GM12878 (cell line): ENCODE data around the gene TMEM39B. TPM values are rescaled to one million over a fixed set of nuclear protein-coding genes. Genes with fewer than 3 reads are reported as not detected.
"Not testable (repeated sequence)": the region's sequence is repeated elsewhere in the genome, so short reads cannot be mapped to it uniquely, and the experiment has no call there.

Source experiments
- ATAC-seq: fragments of 200-7000 bp; cut with Tn5 transposase; 3 replicates; pipeline ENCODE4 v1.9.1; 2020; ENCODE audit warnings: mild to moderate bottlenecking, moderate library complexity
- BruUV-seq: library from RNA; stranded (reverse); fragments of 400-500 nt; replicated peaks from 2 replicates; lab custom pipeline; 2021; lab: Mats Ljungman, UMichigan
- CTCF ChIA-PET: fragments of 300-600 bp; sonication (Branson Sonifier 250); formaldehyde crosslinking; extraction: SDS; loops from one replicate; lab custom pipeline; 2021; ENCODE audit warnings: inconsistent platforms; lab: Yijun Ruan, JAX
- POLR2A ChIA-PET: fragments of 350-600 bp; formaldehyde crosslinking; extraction: SDS; loops from one replicate; lab custom pipeline; 2021; ENCODE audit warnings: inconsistent platforms; lab: Charles Lee
- RAD21 ChIA-PET: fragments of 300-600 bp; sonication (Branson Sonifier 250); formaldehyde crosslinking; loops from one replicate; lab custom pipeline; 2023; ENCODE audit warnings: antibody characterized with exemption; ENCODE audit not compliant: unreplicated experiment; lab: Charles Lee
- SMC1A ChIA-PET: fragments of 300-600 bp; sonication (Branson Sonifier 250); formaldehyde crosslinking; loops from one replicate; lab custom pipeline; 2023; ENCODE audit not compliant: unreplicated experiment, uncharacterized antibody; lab: Charles Lee
- DNase-seq: peaks from one replicate; pipeline ENCODE4 v3.0.0-alpha.2; 2011; ENCODE audit warnings: low read depth, low spot score
- FAIRE-seq: peaks from 3 replicates; lab custom pipeline; 2011; peaks lifted over from hg19 to GRCh38; lab: Jason Lieb, UNC
- H2AFZ ChIP-seq: 2 replicates; pipeline ENCODE4 v1.6.0; 2011; ENCODE audit warnings: low read depth, low read length, control low read depth; ENCODE audit not compliant: control insufficient read depth
- H3K27ac ChIP-seq: 2 replicates; pipeline ENCODE4 v1.5.1; 2011; ENCODE audit warnings: control low read depth; ENCODE audit not compliant: control insufficient read depth, insufficient read depth
- H3K27me3 ChIP-seq, 2 experiments: replicated peaks in 1 of 2; 2 replicates each; pipeline versions ENCODE4 v1.6.0 to v1.6.1; 2011; ENCODE audit warnings: low read length in 1 of 2; ENCODE audit not compliant: control insufficient read depth in 2 of 2, insufficient read depth in 2 of 2
- H3K36me3 ChIP-seq, 2 experiments: 2 replicates each; pipeline ENCODE4 v1.5.1; 2011; ENCODE audit warnings: low read length in 1 of 2; ENCODE audit not compliant: control insufficient read depth in 2 of 2, insufficient read depth in 2 of 2
- H3K4me1 ChIP-seq: 2 replicates; pipeline ENCODE4 v1.6.1; 2011; ENCODE audit warnings: mild to moderate bottlenecking, low read length, moderate library complexity, mixed read lengths; ENCODE audit not compliant: control insufficient read depth, insufficient read depth
- H3K4me2 ChIP-seq: 2 replicates; pipeline ENCODE4 v1.6.0; 2011; ENCODE audit warnings: control low read depth; ENCODE audit not compliant: control insufficient read depth, insufficient read depth
- H3K4me3 ChIP-seq: fragments of 200-600 bp; sonication (generic); 2 replicates; pipeline ENCODE4 v1.5.1; 2016
- H3K79me2 ChIP-seq: 2 replicates; pipeline ENCODE4 v1.6.0; 2011; ENCODE audit warnings: low read length; ENCODE audit not compliant: control insufficient read depth, insufficient read depth
- H3K9ac ChIP-seq: 2 replicates; pipeline ENCODE4 v1.8.0; 2011; ENCODE audit warnings: low read length, control low read depth, mixed read lengths; ENCODE audit not compliant: control insufficient read depth, insufficient read depth
- H3K9me3 ChIP-seq: replicated peaks from 3 replicates; pipeline ENCODE4 v1.5.1; 2011; ENCODE audit warnings: mild to moderate bottlenecking, low read length; ENCODE audit not compliant: control insufficient read depth, insufficient read depth
- H4K20me1 ChIP-seq: 2 replicates; pipeline ENCODE4 v1.6.0; 2011; ENCODE audit not compliant: control insufficient read depth, insufficient read depth
- HCFC1 ChIP-seq: fragments of 150-350 bp; IDR thresholded peaks from 2 replicates; pipeline ENCODE4 v1.6.1; 2014; ENCODE audit warnings: low read length
- KDM1A ChIP-seq: fragments of 200-600 bp; sonication (generic); IDR thresholded peaks from 2 replicates; pipeline ENCODE4 v1.6.1; 2016; ENCODE audit warnings: borderline replicate concordance
- MEF2B ChIP-seq: fragments of 450-650 bp; IDR thresholded peaks from 2 replicates; pipeline ENCODE4 v1.6.1; 2018; ENCODE audit warnings: mild to moderate bottlenecking, moderate library complexity; ENCODE audit not compliant: partially characterized antibody, poor library complexity, severe bottlenecking
- RCOR1 ChIP-seq: conservative IDR thresholded peaks from 2 replicates; pipeline ENCODE4 v1.6.1; 2012; ENCODE audit warnings: low read depth, low read length, improper control_type of control experiment
- ZNF24 ChIP-seq: fragments of 450-650 bp; IDR thresholded peaks from 2 replicates; pipeline ENCODE4 v1.6.1; 2017; ENCODE audit warnings: antibody characterized with exemption, mild to moderate bottlenecking
- ZNF622 ChIP-seq: fragments of 450-650 bp; IDR thresholded peaks from 2 replicates; pipeline ENCODE4 v1.6.1; 2017; ENCODE audit warnings: mild to moderate bottlenecking, inconsistent platforms
- WGBS: methylation state at CpG from one replicate; pipeline ENCODE4 v1.1.6; 2016; ENCODE audit warnings: low lambda C conversion rate; ENCODE audit not compliant: insufficient replicate concordance, insufficient coverage; ENCODE audit errors: missing lambda C conversion rate; 5-methylcytosine and 5-hydroxymethylcytosine counted together
- in situ Hi-C: fragments of 300-500 bp; cut with MboI; formaldehyde crosslinking; loops from 9 replicates; pipeline ENCODE4 v1.14.3; 2018; ENCODE audit warnings: mixed read lengths
- intact Hi-C: fragments of 100-400 bp; cut with micrococcal nuclease; formaldehyde crosslinking; loops from one replicate; pipeline ENCODE4 v1.14.2; 2022; ENCODE audit not compliant: unreplicated experiment
- polyA plus RNA-seq, 11 experiments: library from polyadenylated mRNA; depleted of rRNA in 4 of 11; unstranded in 6 of 11; stranded (reverse) in 5 of 11; fragments of >200 nt; fragmentation: Nextera tagmentation in 4 of 11; fragmentation: Illumina TruSeq in 1 of 11; extraction: Ambion mirVana in 4 of 11; extraction: Trizol in 1 of 11; gene quantifications; 1 replicate in 1 of 11; 2 replicates in 10 of 11; pipeline versions ENCODE4 v1.2.1 to v1.2.3, GENCODE V29; 2011 to 2016; ENCODE audit warnings: inconsistent platforms in 2 of 11, missing spikeins in 2 of 11, low read depth in 1 of 11
- total RNA-seq, 4 experiments: library from RNA; depleted of rRNA in 3 of 4; stranded (reverse); fragments of >200 nt in 3 of 4; fragmentation: Illumina TruSeq in 1 of 4; extraction: Trizol in 1 of 4; gene quantifications; 2 replicates each; pipeline versions ENCODE4 v1.2.1 to v1.2.3, GENCODE V29; 2013 to 2021
- TF ChIP-seq, protein P1 (sequence below): fragments of 450-650 bp; IDR thresholded peaks from 2 replicates; pipeline ENCODE4 v1.6.1; 2017; ENCODE audit warnings: mild to moderate bottlenecking, moderate library complexity
- TF ChIP-seq, protein P2 (sequence below): IDR thresholded peaks from 2 replicates; pipeline ENCODE4 v1.6.1; 2012; ENCODE audit warnings: low read length, inconsistent platforms

The TMEM39B gene
- total and polyA plus RNA-seq, 10 of the 15 experiments (the other 5 are each of a cell fraction or from before 2014, with no cell fraction given): 2.3 to 27.2 (median 12.3) TPM

DNA sequence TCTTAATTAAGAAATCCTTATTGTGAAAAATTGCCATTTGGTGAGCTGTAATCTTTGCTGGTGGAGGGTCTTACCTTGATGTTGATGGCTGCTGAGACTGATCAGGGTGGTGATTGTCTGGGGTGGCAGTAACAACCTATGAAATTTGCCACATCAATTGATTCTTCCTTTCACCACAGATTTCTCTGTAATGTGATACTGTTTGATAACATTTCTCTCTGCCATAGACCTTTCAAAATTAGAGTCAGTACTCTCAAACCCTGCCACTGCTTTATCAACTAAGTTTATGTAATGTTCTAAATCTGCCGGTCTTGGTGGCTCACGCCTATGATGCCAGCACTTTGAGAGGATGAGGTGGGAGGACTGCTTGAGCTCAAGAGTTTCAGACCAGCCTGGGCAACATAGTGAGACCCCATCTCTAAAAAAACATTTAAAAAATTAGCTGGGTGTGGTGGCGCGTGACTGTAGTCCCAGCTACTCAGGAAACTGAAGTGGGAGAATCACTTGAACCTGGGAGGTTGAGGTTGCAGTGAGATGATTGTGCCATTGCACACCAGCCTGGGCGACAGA lies 40.2 kb downstream of the TMEM39B start:
- H3K27ac ChIP-seq: no peak overlapping the region
- no peak overlapping the region for H3K9ac ChIP-seq
- in situ Hi-C loops (no loop called here), intact Hi-C loops (no loop called here)
- H3K79me2 ChIP-seq: peaks cover 71% of the 10 kb centered on the region
- no peak overlapping the region for H3K4me2 ChIP-seq
- WGBS: 82% methylated on average over 5 of the region's 5 CpGs
- ChIA-PET SMC1A (interaction anchor here (1.0 to 2.3 kb wide), 4 partner anchors 12 to 90 kb away, joined by 3 to 6 read pairs (median 4); no protein-coding TSS in a partner anchor), CTCF (interaction anchor here (1.1 to 6.3 kb wide), 2 partner anchors 8 to 15 kb away, joined by 3 to 52 read pairs; no protein-coding TSS in a partner anchor), POLR2A (interaction anchor here (0.5 kb wide), 1 partner anchor 17 kb away, joined by 3 read pairs; no protein-coding TSS in a partner anchor), RAD21 (interaction anchor here (1.7 kb wide), 1 partner anchor 223 kb away, joined by 3 read pairs; the partner anchor contains the start of gene MARCKSL1)
- H3K36me3 ChIP-seq: no peaks in the 10 kb centered on the region; a peak in 1 of 4 replicates
- TF ChIP-seq KDM1A: no peak
- TF ChIP-seq, protein P1, sequence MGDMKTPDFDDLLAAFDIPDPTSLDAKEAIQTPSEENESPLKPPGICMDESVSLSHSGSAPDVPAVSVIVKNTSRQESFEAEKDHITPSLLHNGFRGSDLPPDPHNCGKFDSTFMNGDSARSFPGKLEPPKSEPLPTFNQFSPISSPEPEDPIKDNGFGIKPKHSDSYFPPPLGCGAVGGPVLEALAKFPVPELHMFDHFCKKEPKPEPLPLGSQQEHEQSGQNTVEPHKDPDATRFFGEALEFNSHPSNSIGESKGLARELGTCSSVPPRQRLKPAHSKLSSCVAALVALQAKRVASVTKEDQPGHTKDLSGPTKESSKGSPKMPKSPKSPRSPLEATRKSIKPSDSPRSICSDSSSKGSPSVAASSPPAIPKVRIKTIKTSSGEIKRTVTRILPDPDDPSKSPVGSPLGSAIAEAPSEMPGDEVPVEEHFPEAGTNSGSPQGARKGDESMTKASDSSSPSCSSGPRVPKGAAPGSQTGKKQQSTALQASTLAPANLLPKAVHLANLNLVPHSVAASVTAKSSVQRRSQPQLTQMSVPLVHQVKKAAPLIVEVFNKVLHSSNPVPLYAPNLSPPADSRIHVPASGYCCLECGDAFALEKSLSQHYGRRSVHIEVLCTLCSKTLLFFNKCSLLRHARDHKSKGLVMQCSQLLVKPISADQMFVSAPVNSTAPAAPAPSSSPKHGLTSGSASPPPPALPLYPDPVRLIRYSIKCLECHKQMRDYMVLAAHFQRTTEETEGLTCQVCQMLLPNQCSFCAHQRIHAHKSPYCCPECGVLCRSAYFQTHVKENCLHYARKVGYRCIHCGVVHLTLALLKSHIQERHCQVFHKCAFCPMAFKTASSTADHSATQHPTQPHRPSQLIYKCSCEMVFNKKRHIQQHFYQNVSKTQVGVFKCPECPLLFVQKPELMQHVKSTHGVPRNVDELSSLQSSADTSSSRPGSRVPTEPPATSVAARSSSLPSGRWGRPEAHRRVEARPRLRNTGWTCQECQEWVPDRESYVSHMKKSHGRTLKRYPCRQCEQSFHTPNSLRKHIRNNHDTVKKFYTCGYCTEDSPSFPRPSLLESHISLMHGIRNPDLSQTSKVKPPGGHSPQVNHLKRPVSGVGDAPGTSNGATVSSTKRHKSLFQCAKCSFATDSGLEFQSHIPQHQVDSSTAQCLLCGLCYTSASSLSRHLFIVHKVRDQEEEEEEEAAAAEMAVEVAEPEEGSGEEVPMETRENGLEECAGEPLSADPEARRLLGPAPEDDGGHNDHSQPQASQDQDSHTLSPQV: no peak
- TF ChIP-seq HCFC1: no peak
- TF ChIP-seq, protein P2, sequence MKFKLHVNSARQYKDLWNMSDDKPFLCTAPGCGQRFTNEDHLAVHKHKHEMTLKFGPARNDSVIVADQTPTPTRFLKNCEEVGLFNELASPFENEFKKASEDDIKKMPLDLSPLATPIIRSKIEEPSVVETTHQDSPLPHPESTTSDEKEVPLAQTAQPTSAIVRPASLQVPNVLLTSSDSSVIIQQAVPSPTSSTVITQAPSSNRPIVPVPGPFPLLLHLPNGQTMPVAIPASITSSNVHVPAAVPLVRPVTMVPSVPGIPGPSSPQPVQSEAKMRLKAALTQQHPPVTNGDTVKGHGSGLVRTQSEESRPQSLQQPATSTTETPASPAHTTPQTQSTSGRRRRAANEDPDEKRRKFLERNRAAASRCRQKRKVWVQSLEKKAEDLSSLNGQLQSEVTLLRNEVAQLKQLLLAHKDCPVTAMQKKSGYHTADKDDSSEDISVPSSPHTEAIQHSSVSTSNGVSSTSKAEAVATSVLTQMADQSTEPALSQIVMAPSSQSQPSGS: no peak
- TF ChIP-seq RCOR1: no peak
- TF ChIP-seq MEF2B: no peak
- no peak for TF ChIP-seq ZNF622
- no peak for TF ChIP-seq ZNF24
- no peaks in the 10 kb centered on the region for H4K20me1 ChIP-seq
- H3K27me3 ChIP-seq: no peaks in the 10 kb centered on the region
- FAIRE-seq (no peak), ATAC-seq (no peak), DNase-seq (no peak)
- H2AFZ ChIP-seq: no peak overlapping the region
- H3K9me3 ChIP-seq: no peaks in the 10 kb centered on the region
- H3K4me3 ChIP-seq: no peak overlapping the region; the same call in 1 of the 2 replicates
- BruUV-seq: no TSS peak
- H3K4me1 ChIP-seq: peaks cover 21% of the 10 kb centered on the region

DNA sequence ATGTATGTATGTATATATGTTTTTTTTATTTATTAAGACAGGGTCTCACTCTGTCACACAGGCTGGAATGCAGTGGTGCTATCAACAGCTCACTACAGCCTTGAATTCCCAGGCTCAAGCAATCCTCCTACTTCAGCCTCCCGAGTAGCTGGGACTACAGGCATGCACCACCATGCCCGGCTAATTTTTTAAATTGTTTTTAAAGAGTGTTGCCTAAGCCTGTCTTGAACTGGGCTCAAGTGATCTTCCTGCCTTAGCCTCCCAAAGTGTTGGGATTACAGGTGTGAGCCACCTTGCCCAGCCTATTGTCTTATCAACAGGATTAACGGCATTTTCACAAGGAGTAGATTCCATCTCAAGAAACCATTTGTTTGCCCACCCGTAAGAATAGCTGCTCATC lies 40.7 kb downstream of the TMEM39B start:
- H3K4me1 ChIP-seq: peaks cover 21% of the 10 kb centered on the region
- intact Hi-C loops, H2AFZ ChIP-seq: not testable (repeated sequence)

More for the DNA sequence above, 40.7 kb downstream of the TMEM39B start:
- H3K9me3 ChIP-seq, in situ Hi-C loops, BruUV-seq, H3K36me3 ChIP-seq, H3K27me3 ChIP-seq, H4K20me1 ChIP-seq, H3K4me2 ChIP-seq, H3K4me3 ChIP-seq, H3K9ac ChIP-seq, ATAC-seq, H3K27ac ChIP-seq, POLR2A ChIA-PET, DNase-seq, FAIRE-seq, RAD21 ChIA-PET: not testable (repeated sequence)
- peaks cover 67% of the 10 kb centered on the region for H3K79me2 ChIP-seq
- CTCF ChIA-PET: interaction anchor here (1.7 kb wide), 1 partner anchor 16 kb away, joined by 4 read pairs; no protein-coding TSS in a partner anchor
- WGBS: 83% methylated on average over 4 of the region's 4 CpGs
- SMC1A ChIA-PET: interaction anchor here (1.5 kb wide), 1 partner anchor 46 kb away, joined by 4 read pairs; no protein-coding TSS in a partner anchor
